NCI-H2029 treated with DMSO at 0.1 percent for 48 hours (cell line): Measurements from ENCODE around the gene DGCR8.

Source experiments
- DNase-seq: peaks from one replicate; lab custom pipeline; 2025; lab: John Stamatoyannopoulos, UW

Gene DGCR8

DNA sequence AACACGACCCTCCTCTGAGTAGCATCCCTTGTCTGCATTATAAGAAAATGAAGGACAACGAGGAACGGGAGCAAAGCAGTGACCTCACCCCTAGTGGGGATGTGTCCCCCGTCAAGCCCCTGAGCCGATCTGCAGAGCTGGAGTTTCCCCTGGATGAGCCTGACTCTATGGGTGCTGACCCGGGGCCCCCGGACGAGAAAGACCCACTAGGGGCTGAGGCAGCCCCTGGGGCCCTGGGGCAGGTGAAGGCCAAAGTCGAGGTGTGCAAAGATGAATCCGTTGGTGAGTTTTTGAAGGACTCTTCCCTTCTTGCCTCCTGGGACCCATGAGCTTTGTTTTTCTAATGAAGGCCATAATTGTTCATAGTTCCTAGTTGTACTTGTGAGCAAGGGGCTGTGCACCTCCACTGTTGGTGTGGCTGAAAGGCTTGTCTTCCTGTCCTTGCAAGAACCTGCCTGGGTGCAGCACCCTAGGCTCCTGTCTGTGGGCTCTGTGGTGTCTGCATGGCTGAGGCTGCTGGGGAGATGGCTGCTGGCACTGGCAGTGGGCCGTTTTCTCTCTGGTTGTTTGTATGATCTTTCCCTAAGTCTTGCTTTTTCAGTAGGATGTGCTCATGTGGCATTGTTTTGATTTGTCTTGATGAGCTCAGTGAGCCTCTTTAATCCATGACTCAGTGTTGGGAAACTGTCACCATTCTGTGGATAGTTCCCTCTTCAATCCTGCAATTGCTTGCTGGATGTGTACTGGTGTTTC lies 10.1 kb downstream of the DGCR8 start:
- DNase-seq: no peak

DNA sequence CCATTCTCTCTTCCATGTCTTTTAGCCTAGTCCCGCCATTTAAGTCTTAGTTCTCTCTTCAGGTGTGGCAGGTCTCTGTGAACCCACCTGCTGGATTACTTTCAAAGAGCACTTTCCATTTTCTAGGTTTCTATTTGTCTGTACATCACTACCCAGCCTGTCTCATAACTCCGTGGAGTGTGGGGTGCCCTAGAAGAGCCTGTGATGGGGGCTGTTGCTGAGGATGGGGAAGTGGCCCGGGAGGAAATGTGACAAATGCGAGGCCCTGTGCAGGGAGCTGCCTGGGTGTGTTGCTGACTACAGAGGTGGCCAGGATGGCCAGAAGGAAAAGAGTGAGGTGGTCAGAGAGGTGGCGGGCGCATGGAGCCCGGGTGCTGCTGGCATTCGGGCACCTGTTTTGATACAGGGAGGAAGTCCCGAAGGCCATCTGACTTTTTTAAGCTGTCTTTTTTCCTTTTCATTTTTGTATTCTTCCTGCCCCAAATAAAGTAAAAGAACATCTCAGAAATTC lies 10.7 kb downstream of the DGCR8 start:
- DNase-seq: no peak

GRCh38 chr22:20091690-20092476 lies 11.8 kb downstream of the DGCR8 start:
- no peak for DNase-seq

DNA sequence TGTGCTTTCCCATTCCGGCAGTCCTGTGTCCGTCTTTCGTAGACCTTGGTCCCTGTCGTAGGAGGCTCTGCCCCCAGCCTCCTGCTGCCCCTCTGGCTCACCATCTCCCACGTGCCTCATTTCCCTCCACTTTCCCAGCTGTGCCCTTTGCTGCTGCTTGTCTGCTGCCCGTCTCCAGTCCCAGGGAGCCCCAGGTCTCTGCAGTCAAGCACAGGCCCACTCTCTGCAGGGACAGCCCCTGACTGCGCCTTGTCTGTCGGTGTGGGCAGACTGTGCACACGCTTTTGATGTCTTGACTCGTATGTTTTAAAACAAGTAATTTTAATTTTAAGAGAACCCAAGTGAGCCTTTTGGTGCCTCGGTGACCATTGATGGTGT lies 12.4 kb downstream of the DGCR8 start:
- DNase-seq: no peak

DNA sequence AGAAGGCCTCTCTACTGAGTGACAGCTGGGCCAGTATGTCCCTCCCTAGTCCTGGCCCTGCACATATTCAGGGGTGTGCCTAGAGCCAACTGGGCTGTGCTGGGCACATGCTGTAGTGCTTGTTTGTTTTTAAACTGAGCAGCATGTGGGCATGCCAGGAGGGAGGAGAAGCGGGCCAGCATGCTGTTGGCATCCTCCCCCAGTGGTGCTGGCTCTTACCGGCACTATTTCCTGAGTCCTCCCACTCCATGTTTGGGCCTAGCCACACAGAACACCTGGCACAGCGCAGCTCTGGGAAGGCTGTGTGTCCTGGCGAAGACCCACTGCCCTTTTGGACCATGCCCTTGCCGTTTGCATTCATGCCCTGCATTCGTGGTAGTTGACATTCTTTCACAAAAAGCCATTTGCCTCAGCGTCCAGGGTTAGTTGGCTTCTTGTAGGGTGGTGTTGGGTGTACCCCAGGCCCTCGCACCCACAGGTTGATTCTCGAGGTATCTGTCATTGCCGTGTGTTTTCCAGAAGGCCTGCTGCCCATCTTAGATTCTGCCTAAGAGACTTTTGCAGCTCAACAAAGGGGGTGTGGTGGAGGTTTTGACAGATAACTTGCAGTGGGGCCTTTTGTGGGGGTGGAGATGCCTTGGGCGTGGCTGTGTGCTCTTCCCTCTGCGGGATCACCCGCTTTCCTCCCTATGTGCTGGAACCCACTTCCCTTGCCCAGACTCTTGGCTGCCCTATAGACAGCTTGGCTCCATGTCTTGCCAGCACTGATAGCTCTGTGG lies 13.6 kb downstream of the DGCR8 start:
- DNase-seq: no peak

DNA sequence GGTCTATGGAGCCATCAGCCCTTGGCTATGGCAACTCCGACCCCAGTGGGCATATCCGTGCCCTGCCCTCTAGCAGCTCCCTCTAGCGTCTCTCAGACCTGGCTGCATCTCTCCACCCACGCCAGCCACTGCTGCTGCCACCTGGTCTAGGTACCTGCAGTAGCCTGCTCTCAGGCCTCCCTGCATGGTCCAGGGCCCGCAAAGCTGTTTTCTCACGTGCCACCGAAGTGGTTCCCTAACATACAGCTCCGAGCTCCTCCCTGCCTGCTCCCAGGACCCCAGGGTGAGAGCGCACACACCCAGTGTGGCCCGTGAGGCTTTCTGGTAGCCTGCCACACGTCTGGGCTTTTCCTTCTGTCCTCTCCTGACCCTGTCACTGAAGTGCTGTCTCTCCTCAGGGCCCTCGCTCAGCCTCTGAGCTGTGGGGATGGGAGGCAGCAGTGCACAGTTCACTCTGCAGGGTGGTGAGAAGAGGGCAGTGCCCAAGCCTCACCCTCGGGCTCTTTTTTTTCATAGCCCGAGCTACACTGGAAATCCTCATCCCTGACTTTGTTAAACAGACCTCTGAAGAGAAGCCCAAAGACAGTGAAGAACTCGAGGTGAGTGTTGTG lies 14.3 kb downstream of the DGCR8 start:
- DNase-seq: no peak

DNA sequence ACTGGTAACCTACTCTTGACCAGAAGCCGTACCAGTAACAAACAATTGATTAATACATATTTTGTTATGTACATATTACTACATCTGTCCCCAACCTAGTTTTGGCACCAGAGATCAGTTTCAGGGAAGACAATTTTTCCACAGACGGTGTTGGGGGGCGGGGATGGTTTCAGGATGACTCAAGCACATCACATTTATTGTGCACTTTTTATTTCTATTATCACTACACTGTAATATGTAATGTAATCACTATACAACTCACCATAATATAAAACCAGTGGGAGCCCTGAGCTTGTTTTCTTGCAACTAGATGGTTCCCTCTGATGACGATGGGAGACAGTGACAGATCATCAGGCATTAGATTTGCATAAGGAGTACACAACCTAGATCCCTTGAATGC lies 15.5 kb downstream of the DGCR8 start:
- DNase-seq: no peak

GRCh38 chr22:20096574-20097420 lies 16.8 kb downstream of the DGCR8 start:
- DNase-seq: no peak

DNA sequence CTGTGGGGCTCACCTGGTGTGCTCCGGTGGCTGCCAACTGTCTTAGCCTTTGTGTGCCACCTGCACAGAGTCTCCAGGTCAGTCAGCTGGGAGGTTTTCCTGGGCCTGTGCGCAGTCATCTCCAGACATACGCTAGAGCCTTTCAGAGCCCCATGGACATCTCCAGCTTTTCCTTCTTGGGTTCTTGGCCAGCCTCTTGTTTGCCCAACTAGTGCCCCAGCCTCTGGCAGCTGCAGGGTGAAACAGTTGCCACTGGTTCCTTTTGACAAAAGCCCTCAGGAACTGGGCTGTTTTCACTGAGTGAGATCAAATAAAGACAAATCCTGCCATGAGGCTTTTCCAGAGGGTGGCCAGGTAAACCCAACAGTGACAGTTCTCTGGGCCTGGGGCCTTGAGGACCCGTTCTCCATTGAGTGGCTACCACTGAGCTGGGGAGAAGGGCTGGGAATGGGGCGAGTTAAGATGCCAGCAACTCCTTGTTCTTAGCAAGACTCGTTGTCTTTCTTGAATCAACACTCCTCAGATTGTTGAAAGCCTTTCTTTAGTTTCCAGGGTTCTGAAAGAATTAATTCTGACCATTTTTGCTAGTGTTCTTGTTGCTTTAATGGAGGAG lies 19.2 kb downstream of the DGCR8 start:
- no peak for DNase-seq

DNA sequence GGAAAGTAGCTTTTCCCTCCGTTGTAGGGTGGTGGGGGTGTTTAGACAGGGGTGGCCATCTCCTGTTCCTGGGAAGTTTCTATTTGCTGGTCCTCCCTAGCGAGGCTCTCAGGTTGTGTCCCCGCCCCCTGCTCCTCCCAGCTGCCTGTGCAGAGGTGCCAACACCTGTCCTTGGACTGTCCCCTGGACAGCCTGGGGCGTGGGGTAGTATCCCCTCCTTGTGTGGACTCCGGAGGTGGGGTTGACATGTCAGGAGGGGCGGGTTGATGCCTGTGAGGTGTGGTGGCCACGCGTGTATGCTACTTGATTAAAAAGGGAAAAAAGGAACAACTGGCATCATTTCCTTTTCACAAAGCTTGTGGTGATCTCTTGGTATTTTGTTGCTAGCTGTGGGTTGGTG lies 21.6 kb downstream of the DGCR8 start:
- no peak for DNase-seq

- no peak for DNase-seq
Measured at GRCh38 chr22:20102203-20102780, 22.3 kb downstream of the DGCR8 start.

GRCh38 chr22:20105456-20106204 lies 25.6 kb downstream of the DGCR8 start:
- no peak for DNase-seq

DNA sequence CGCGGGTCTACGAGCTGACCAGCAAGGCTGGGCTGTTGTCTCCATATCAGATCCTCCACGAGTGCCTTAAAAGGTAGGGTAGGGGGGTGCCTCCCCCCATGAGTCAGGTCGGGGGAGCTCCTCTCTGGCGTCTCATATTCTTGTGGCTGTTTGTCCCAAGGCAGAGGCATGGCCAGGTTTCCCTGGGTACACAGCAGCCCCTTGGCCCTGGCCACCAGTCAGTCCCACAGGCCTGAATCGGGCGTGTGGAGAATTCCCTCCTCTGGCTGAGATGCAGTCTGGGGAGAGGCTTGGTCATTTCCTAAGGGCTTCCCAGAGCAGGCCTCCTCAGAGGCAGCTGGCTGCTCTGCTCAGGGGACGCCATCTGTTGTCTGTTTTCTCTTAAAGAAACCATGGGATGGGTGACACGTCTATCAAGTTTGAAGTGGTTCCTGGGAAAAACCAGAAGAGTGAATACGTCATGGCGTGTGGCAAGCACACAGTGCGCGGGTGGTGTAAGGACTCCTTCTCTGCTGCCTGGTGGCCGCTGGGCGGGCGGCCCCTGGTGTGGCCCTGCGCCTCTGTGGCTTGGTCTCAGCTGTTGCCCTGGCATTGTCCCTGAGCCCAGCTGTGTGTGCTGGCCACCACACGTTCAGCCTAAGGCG lies 26.3 kb downstream of the DGCR8 start:
- no peak for DNase-seq

DNA sequence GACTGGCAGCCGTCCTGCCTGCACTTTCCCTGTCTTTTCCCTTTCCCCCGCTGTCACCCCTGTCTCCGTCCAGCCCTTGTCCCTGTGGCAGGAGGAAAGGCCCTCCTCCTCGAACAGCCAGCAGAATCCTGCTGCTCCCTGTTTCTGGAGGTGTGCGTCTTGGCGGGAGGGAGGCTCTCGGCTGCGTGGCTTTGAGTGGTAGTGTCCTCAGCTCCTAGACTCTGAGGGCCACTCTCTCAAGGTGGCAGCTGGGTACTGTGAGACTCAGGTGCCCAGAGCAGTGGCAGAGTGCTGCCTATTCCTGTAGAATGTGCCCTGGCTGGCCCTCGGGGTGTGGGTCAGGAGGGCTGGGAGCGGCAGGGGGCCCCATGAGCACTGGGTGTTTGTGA lies 26.8 kb downstream of the DGCR8 start:
- DNase-seq: no peak

DNA sequence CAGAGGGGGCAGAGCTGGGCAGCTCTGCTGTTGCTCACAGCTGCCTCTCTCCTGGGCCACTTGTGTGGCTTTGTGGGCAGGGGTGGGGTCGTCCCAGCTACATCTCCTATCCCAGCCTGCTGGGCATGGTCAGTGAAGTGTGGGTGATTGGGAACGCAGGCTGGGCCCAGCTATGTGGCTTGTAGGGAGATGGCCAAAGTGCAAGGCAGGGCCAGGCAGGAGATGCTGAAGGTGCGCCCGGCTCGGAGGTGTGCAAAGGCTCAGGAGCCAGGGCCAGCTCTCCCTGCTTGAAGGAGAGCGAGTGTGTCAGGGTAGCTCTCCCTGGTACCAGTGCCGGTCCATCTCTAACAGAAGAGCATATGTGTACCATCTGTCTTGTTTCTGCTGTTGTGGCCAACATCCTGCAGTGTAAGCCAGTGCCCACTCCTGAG lies 27.4 kb downstream of the DGCR8 start:
- DNase-seq: no peak

GRCh38 chr22:20107951-20108756 lies 28.1 kb downstream of the DGCR8 start:
- DNase-seq: no peak

- DNase-seq: no peak
Measured at GRCh38 chr22:20108757-20109230, 28.8 kb downstream of the DGCR8 start.
